Fibroblast of villous mesenchyme (primary cell): Measurements from ENCODE around the gene KCNA3. TPM values are rescaled to one million over a fixed set of nuclear protein-coding genes. Genes with fewer than 3 reads are reported as not detected.

Experiments
- DNase-seq: peaks from one replicate; pipeline ENCODE4 v3.0.0-alpha.2; 2010; ENCODE audit warnings: low read depth
- H3K4me3 ChIP-seq: 2 replicates; pipeline ENCODE4 v1.5.1; 2011; ENCODE audit warnings: low read depth, mild to moderate bottlenecking, low read length
- total RNA-seq: library from RNA; depleted of rRNA; stranded (reverse); fragments of >200 nt; gene quantifications from 2 replicates; pipeline ENCODE4 v1.2.3, GENCODE V29; 2012
- TF ChIP-seq, protein P1 (sequence below): IDR thresholded peaks from 2 replicates; pipeline ENCODE4 v1.5.1; 2012; ENCODE audit warnings: low read depth, mild to moderate bottlenecking, low read length; ENCODE audit not compliant: insufficient read depth

Gene KCNA3
- total RNA-seq, 1 donor: under 0.01 TPM

DNA sequence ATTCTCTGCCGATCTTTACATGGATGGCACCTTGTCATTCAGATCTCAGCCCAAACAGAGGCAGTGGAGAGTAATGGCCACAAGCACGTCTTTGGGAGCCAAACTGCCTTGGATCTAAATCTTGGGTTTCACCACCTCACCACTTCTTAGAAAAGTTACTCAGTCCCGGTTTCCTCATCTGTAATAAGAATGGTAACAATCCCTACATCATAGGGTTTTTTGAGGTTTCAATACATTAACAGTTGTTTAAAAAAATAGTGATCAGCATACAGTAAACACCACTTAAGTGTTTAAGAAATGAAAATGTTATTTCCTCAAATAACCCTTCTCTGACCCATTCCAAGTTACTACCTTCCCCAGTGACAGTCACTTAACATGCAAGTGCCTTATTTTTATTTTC is 38.5 kb upstream of the KCNA3 start:
- TF ChIP-seq, protein P1, sequence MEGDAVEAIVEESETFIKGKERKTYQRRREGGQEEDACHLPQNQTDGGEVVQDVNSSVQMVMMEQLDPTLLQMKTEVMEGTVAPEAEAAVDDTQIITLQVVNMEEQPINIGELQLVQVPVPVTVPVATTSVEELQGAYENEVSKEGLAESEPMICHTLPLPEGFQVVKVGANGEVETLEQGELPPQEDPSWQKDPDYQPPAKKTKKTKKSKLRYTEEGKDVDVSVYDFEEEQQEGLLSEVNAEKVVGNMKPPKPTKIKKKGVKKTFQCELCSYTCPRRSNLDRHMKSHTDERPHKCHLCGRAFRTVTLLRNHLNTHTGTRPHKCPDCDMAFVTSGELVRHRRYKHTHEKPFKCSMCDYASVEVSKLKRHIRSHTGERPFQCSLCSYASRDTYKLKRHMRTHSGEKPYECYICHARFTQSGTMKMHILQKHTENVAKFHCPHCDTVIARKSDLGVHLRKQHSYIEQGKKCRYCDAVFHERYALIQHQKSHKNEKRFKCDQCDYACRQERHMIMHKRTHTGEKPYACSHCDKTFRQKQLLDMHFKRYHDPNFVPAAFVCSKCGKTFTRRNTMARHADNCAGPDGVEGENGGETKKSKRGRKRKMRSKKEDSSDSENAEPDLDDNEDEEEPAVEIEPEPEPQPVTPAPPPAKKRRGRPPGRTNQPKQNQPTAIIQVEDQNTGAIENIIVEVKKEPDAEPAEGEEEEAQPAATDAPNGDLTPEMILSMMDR: no peak
- H3K4me3 ChIP-seq: no peak overlapping the region
- no peak for DNase-seq

DNA sequence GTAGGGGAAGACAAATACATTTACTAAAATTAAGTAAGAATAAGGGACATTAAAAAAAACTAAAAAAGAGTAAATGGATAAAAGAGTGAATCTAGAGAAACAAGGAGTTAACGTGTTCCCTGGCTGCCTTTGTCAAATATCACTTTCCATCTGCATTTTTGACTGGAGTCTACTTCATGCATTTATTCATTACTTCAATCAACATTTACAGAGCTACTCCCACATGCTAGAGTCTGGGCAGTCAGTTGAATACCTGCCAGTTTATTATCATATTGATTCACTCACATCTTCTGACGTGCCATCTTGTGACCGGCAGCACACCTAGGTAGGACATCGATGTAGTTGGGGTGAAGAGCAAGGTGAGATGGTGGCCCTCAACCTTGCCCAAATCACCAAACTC is 35.6 kb upstream of the KCNA3 start:
- DNase-seq: no peak
- H3K4me3 ChIP-seq: no peak overlapping the region
- TF ChIP-seq, protein P1: no peak

DNA sequence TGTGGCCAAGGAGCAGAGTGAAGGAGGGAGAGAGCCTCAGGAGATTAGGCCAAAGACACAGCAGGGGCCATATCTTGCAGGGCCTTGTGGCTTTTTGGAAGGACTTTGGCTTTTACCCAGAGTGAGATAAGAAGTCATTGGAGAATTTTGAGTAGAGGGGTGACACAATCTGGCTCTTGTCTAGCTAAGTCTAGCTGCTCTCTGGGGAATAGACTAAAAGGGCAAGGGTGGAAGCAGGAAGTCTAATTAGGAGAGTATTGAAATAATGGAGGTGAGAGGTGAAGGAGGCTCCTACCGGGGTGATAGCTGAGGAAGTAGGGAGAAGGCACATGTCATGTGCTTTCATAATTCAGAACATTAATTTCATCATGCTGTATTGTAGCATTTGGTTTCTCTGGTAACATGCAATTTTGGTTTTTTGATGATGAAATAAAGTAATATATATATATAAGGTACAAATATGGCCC is 34.3 kb upstream of the KCNA3 start:
- TF ChIP-seq, protein P1: no peak
- no peak for DNase-seq
- no peak overlapping the region for H3K4me3 ChIP-seq

DNA sequence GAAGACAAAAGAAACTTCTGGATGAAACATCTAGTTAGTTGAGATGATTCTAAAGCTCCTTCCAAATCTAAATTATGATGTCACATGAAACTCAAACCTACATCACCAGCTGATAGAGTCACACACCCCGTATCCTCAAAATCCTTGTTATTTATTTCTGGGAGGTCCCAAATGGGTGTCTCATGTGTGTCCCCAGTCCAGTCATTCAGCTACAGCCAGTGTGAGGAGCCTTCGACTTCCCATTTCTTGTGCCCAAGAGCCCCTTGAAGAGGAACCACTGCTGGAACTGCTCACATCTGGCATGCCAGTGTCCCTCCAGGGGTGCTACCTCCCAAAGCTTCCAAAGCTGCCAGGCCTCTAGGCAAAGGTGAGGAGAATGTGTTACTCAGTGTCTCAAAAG is 32.5 kb upstream of the KCNA3 start:
- TF ChIP-seq, protein P1: no peak
- no peak overlapping the region for H3K4me3 ChIP-seq
- no peak for DNase-seq

DNA sequence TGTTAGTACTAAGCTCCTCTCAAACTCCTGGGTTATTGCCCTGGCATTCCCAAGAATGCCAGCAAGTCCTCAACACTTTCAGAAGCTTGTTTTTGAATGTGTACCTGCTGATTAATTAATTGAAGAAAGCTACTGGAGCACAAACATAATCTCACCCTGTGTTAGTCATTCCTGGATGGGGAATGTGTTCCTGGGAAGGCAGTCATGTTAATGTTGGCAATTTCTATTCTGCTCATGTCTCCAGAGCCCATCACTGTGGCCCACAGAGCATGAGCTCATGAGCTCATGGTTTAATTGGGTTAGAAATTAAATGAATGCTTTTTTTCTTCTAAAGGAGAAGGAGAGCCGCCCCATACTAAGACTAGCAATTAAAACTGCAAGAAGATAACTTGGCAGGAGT is 31.9 kb upstream of the KCNA3 start:
- no peak overlapping the region for H3K4me3 ChIP-seq
- no peak for DNase-seq
- TF ChIP-seq, protein P1: no peak

DNA sequence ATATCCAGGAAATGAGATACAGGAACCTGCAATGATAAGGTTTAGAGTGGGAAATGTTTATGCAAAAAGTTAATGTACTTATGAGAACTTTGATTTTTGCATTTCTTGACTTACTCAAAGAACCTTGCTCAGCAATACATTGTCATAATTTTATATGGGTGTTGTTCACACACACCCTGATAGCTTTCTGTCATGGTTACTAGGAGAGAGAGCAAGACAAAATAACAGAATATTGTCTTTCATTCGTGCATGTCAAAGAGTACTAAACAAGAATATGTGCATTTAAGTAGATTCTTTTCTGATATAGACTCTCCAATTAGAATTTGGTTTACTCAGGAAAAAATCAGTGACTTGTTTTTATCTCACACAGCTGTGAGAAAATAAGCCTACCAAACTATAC is 27.5 kb upstream of the KCNA3 start:
- no peak overlapping the region for H3K4me3 ChIP-seq
- TF ChIP-seq, protein P1: no peak
- DNase-seq: no peak

DNA sequence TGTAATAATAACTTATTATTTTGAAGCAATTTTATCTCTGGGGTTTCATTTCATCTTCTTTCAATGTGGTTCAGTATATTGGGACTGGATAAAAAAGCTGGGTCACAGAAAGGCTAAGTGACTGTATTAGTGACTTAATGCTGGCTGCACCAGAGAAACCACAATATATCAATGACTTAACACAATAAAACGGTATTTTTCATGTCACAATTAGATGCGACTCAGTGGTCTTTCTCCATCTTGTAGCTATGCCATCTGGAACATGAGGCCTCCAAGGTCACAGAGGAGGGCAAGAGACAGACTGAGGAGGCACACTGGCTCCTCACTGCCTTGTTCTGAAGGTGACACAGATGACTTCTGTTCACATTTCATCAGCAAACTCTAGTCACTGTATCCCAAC is 26.0 kb upstream of the KCNA3 start:
- no peak overlapping the region for H3K4me3 ChIP-seq
- TF ChIP-seq, protein P1: no peak
- DNase-seq: no peak
